ENCODE data around the gene PCP2. TPM values are rescaled to one million over a fixed set of nuclear protein-coding genes. Genes with fewer than 3 reads are reported as not detected.

Gene PCP2
- total and polyA plus RNA-seq, 2 donors (not counting 1 experiment from before 2014, with no cell fraction given): 6.5 to 9.3 TPM

DNA sequence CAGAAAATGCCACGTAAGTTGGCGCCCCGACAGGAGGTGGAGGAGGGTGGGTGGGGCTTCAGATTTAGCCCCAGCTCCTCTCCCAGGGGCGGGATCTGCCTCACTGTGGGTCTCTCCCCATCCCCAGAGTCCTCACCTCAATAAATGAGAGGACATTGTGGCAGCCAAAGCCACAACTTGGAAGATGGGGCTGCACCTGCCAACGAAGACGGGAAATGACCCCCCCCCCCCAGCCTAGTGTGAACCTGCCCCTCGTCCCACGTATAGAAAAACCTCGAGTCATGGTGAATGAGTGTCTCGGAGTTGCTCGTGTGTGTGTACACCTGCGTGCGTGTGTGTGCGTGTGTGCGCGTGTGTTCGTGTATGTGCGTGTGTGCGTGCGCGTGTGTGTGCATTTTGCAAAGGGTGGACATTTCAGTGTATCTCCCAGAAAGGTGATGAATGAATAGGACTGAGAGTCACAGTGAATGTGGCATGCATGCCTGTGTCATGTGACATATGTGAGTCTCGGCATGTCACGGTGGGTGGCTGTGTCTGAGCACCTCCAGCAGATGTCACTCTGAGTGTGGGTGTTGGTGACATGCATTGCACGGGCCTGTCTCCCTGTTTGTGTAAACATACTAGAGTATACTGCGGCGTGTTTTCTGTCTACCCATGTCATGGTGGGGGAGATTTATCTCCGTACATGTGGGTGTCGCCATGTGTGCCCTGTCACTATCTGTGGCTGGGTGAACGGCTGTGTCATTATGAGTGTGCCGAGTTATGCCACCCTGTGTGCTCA lies 45.6 kb upstream of the PCP2 start:
- no peaks in the 10 kb centered on the region for H3K9me3 Mint-ChIP-seq (ENCODE audit: insufficient read depth)
- Histone ChIP-seq H3K27me3 (replicated peaks in 1 of 4; ENCODE audit: control extremely low read depth in 1 of 4, control insufficient read depth in 3 of 4, insufficient read depth in 4 of 4, low read length in 3 of 4) (peaks cover 0 to 23% (median 3%) of the 10 kb centered on the region in 4 experiments), H2AFZ (ENCODE audit: insufficient read depth, low read depth, low read length, poor library complexity, severe bottlenecking) (no peak overlapping the region), H3K36me3 (replicated peaks in 1 of 2; ENCODE audit: control extremely low read depth in 1 of 2, control insufficient read depth in 1 of 2, extremely low read depth in 1 of 2, insufficient read depth in 2 of 2, low read length in 1 of 2) (peaks cover 0 to 18% of the 10 kb centered on the region in 2 experiments), H3K4me3 (ENCODE audit: control extremely low read depth in 1 of 5, extremely low read depth in 1 of 5, insufficient read depth in 1 of 5, low read depth in 2 of 5, low read length in 4 of 5) (no peak overlapping the region), H3K4me2 (replicated peaks; ENCODE audit: low read depth, low read length, poor library complexity, severe bottlenecking) (peak overlapping the region; percentile 94), H3K4me1 (ENCODE audit: control insufficient read depth in 2 of 2, insufficient read depth in 2 of 2, low read length in 2 of 2) (peaks cover 39 to 49% of the 10 kb centered on the region in 2 donors), H3K27ac (ENCODE audit: low read length in 2 of 2) (no peak overlapping the region), H3K9ac (ENCODE audit: low read length) (no peak overlapping the region), H4K20me1 (ENCODE audit: control insufficient read depth, insufficient read depth, low read length, poor library complexity, severe bottlenecking) (peaks cover 26% of the 10 kb centered on the region), H3K9me3 (ENCODE audit: control extremely low read depth in 1 of 3, control insufficient read depth in 2 of 3, insufficient read depth in 1 of 3, low read length in 2 of 3) (peaks cover 0 to 12% (median 0%) of the 10 kb centered on the region in 3 donors), H3K79me2 (ENCODE audit: control insufficient read depth, insufficient read depth, low read length) (peaks cover 32% of the 10 kb centered on the region)
- peak overlapping the region; percentile 80 for H3K27ac Mint-ChIP-seq
- TF ChIP-seq, protein P1, sequence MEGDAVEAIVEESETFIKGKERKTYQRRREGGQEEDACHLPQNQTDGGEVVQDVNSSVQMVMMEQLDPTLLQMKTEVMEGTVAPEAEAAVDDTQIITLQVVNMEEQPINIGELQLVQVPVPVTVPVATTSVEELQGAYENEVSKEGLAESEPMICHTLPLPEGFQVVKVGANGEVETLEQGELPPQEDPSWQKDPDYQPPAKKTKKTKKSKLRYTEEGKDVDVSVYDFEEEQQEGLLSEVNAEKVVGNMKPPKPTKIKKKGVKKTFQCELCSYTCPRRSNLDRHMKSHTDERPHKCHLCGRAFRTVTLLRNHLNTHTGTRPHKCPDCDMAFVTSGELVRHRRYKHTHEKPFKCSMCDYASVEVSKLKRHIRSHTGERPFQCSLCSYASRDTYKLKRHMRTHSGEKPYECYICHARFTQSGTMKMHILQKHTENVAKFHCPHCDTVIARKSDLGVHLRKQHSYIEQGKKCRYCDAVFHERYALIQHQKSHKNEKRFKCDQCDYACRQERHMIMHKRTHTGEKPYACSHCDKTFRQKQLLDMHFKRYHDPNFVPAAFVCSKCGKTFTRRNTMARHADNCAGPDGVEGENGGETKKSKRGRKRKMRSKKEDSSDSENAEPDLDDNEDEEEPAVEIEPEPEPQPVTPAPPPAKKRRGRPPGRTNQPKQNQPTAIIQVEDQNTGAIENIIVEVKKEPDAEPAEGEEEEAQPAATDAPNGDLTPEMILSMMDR (IDR thresholded peaks at IDR 0.05): peak; percentile 73
- TF ChIP-seq EZH2 (IDR thresholded peaks at IDR 0.05; ENCODE audit: borderline replicate concordance, insufficient read depth, low read depth, low read length, poor library complexity, severe bottlenecking): no peak
- 37% methylated on average over 26 of the region's 30 CpGs for WGBS (ENCODE audit: insufficient coverage)
- peaks cover 58% of the 10 kb centered on the region for H3K4me1 Mint-ChIP-seq
- intact Hi-C loops (cut with micrococcal nuclease): loop anchor here (1.0 to 5.0 kb wide), 6 partner anchors 27 to 582 kb away; partner anchors contain the start of gene SNAPC2
- peak; percentile 69 for ATAC-seq (ENCODE audit: low read depth)
- peak; percentile 91 for DNase-seq
- POLR2A ChIA-PET: interaction anchor here (0.5 to 0.7 kb wide), 2 partner anchors 9 to 24 kb away, joined by 3 to 6 read pairs; no protein-coding TSS in a partner anchor
- H3K27me3 Mint-ChIP-seq: peaks cover 17% of the 10 kb centered on the region
- peak overlapping the region; percentile 87 for H3K4me3 Mint-ChIP-seq
- CTCF ChIA-PET: interaction anchor here (1.0 to 3.9 kb wide), 4 partner anchors 25 to 122 kb away, joined by 3 to 44 read pairs (median 5); no protein-coding TSS in a partner anchor
